ENCODE measurements around the gene NOL9.

- no peak for TF ChIP-seq EZH2 (IDR thresholded peaks at IDR 0.05; ENCODE audit: insufficient read depth, low read length)
- TF ChIP-seq, protein P1, sequence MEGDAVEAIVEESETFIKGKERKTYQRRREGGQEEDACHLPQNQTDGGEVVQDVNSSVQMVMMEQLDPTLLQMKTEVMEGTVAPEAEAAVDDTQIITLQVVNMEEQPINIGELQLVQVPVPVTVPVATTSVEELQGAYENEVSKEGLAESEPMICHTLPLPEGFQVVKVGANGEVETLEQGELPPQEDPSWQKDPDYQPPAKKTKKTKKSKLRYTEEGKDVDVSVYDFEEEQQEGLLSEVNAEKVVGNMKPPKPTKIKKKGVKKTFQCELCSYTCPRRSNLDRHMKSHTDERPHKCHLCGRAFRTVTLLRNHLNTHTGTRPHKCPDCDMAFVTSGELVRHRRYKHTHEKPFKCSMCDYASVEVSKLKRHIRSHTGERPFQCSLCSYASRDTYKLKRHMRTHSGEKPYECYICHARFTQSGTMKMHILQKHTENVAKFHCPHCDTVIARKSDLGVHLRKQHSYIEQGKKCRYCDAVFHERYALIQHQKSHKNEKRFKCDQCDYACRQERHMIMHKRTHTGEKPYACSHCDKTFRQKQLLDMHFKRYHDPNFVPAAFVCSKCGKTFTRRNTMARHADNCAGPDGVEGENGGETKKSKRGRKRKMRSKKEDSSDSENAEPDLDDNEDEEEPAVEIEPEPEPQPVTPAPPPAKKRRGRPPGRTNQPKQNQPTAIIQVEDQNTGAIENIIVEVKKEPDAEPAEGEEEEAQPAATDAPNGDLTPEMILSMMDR (IDR thresholded peaks at IDR 0.05; ENCODE audit: insufficient read depth, low read depth, low read length), result no peak
Observed at GRCh38 chr1:6471970-6472368, 82.3 kb downstream of the NOL9 start.

All from astrocyte (in vitro differentiated cells and primary cell).